ENCODE measurements around the gene FRMD4A.

DNA sequence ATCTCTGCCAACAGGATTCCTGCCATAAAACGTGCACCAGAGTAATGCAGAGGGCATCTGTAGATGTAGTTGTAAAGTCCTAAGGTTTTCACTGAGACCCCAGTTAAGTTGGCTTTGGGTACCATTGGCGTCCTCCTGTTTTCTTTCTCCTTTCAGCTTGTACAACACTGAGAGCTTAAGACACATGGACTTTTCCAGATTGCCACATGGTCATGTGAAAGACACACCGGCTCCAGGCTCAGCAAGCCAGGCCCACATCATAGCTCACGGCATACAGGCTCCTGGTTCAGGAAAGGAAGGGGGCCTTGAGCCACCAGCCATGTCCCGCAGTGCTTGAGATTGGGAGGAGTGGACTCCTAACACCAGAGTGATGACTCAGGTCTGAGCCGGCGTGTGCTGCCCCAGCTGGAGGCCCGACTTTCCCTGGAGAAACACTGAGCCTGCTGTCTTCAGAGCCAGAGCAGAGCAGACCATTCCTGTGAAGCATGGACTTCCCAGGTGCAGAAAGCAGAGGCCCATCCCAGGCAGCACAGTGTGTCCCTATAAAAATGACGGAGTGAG lies 491.2 kb downstream of the FRMD4A start:
- TF ChIP-seq CTCF (IDR thresholded peaks at IDR 0.05; ENCODE audit: borderline replicate concordance, extremely low read depth, low read length, poor library complexity, severe bottlenecking) (no peak), EZH2 (IDR thresholded peaks at IDR 0.05; ENCODE audit: borderline replicate concordance, low read depth, low read length, severe bottlenecking) (no peak)
